ENCODE results near the gene WHRN.

DNA sequence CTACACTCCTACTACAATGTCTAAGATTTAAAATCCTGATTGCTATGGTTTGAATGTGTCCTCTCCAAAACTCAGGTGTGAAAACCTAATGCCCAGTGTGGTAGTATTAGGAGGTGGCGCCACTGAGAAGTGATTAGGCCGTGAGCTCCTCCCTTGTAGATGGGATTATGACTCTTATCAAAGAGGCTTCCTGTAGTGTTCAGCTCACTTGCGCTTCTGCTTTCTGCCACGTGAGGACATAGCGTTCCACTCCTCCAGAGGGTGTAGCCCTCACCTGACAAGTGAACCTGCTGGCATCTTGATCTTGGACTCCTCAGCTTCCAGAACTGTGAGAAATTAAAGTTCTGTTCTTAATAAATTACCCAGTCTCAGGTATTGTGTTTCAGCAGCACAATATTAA is 33.0 kb upstream of the WHRN start:
- TF ChIP-seq EZH2 (IDR thresholded peaks at IDR 0.05; ENCODE audit: low read depth), result no peak
- TF ChIP-seq, protein P1, sequence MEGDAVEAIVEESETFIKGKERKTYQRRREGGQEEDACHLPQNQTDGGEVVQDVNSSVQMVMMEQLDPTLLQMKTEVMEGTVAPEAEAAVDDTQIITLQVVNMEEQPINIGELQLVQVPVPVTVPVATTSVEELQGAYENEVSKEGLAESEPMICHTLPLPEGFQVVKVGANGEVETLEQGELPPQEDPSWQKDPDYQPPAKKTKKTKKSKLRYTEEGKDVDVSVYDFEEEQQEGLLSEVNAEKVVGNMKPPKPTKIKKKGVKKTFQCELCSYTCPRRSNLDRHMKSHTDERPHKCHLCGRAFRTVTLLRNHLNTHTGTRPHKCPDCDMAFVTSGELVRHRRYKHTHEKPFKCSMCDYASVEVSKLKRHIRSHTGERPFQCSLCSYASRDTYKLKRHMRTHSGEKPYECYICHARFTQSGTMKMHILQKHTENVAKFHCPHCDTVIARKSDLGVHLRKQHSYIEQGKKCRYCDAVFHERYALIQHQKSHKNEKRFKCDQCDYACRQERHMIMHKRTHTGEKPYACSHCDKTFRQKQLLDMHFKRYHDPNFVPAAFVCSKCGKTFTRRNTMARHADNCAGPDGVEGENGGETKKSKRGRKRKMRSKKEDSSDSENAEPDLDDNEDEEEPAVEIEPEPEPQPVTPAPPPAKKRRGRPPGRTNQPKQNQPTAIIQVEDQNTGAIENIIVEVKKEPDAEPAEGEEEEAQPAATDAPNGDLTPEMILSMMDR (conservative IDR thresholded peaks at IDR 0.05), result peak; percentile 30; the same call in 1 of the 2 replicates

All from PC-9 (cell line).